Measurements from ENCODE around the gene BEND5. TPM values are rescaled to one million over a fixed set of nuclear protein-coding genes. Genes with fewer than 3 reads are reported as not detected.

Gene BEND5
- total and polyA plus RNA-seq, 2 of the 13 experiments (the other 11 are each of a cell fraction or from before 2014, with no cell fraction given), result 0.11 TPM; not detected in 1

DNA sequence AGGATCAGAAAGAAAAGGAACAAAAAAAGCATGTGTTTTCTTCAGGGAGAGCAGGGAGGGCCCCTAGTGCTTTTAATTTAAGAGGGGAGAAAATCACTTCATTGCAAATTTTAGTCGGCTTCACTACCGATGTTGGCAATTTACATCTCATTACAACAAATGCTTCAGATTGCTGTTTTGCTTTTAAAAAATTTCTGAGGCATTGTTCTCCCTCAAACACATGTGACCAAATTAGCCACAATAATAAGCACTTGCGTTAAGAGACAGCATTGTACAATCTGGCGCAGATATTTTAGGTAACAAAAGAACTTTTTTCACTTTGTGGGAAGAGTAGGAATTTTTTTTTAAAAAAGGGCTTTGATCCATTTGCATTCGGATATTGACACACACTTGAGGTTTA lies 29.8 kb downstream of the BEND5 start:
- Histone ChIP-seq H3K27me3 (ENCODE audit: control insufficient read depth in 1 of 2, insufficient read depth in 2 of 2, low read length in 2 of 2) (no peaks in the 10 kb centered on the region), H3K9me3 (ENCODE audit: low read length) (no peaks in the 10 kb centered on the region), H3K27ac (ENCODE audit: extremely low read length, insufficient read depth, low read length) (no peak overlapping the region), H3K4me1 (ENCODE audit: insufficient read depth, low read length) (peaks cover 22% of the 10 kb centered on the region), H3K79me2 (ENCODE audit: insufficient read depth, low read length) (no peaks in the 10 kb centered on the region), H4K20me1 (ENCODE audit: insufficient read depth, low read length) (no peaks in the 10 kb centered on the region), H2AFZ (ENCODE audit: low read length) (no peak overlapping the region), H3K9ac (ENCODE audit: insufficient read depth, low read depth, low read length) (no peak overlapping the region), H3K4me3 (replicated peaks in 1 of 3; ENCODE audit: insufficient read depth in 1 of 3, low read depth in 2 of 3, low read length in 3 of 3) (no peak overlapping the region), H3K4me2 (ENCODE audit: low read depth, low read length) (no peak overlapping the region), H3K36me3 (replicated peaks in 1 of 2; ENCODE audit: control insufficient read depth in 1 of 2, insufficient read depth in 2 of 2, low read length in 2 of 2) (no peaks in the 10 kb centered on the region)
- no peak for DNase-seq (ENCODE audit: low spot score)
- FAIRE-seq, result no peak
- ChIA-PET POLR2A (no interaction called here), CTCF (ENCODE audit: low intra/inter-chr PET ratio, low total read pairs) (no interaction called here)
- no peak for ATAC-seq
- 80% methylated on average over 5 of the region's 5 CpGs for WGBS (ENCODE audit: low lambda C conversion rate)
- in situ Hi-C loops (cut with HindIII; ENCODE audit: extremely low pct_ligation_motif_present, low pct_unique_long_range_greater_than_20kb), result no loop called here
- BruUV-seq (replicated peaks), result no TSS peak
- intact Hi-C loops (cut with micrococcal nuclease; ENCODE audit: unreplicated experiment), result no loop called here
- TF ChIP-seq, protein P1, sequence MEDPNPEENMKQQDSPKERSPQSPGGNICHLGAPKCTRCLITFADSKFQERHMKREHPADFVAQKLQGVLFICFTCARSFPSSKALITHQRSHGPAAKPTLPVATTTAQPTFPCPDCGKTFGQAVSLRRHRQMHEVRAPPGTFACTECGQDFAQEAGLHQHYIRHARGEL (CRISPR knock-in tag; IDR thresholded peaks at IDR 0.05), result no peak
- TF ChIP-seq ZMAT3 (CRISPR knock-in tag; conservative IDR thresholded peaks at IDR 0.05) (no peak), CEBPB (IDR thresholded peaks at IDR 0.05; ENCODE audit: borderline replicate concordance, low read depth, low read length) (no peak), SNAI1 (CRISPR knock-in tag; IDR thresholded peaks at IDR 0.05; ENCODE audit: borderline replicate concordance) (no peak), ZFP82 (CRISPR knock-in tag; IDR thresholded peaks at IDR 0.05; ENCODE audit: borderline replicate concordance) (no peak), ETV6 (CRISPR knock-in tag; conservative IDR thresholded peaks at IDR 0.05) (no peak), HMGA1 (CRISPR knock-in tag; conservative IDR thresholded peaks at IDR 0.05) (no peak), ZNF333 (CRISPR knock-in tag; IDR thresholded peaks at IDR 0.05; ENCODE audit: borderline replicate concordance) (no peak), NFKBIZ (CRISPR knock-in tag; IDR thresholded peaks at IDR 0.05) (no peak), ZNF460 (CRISPR knock-in tag; IDR thresholded peaks at IDR 0.05; ENCODE audit: borderline replicate concordance) (no peak)
- TF ChIP-seq, protein P2, sequence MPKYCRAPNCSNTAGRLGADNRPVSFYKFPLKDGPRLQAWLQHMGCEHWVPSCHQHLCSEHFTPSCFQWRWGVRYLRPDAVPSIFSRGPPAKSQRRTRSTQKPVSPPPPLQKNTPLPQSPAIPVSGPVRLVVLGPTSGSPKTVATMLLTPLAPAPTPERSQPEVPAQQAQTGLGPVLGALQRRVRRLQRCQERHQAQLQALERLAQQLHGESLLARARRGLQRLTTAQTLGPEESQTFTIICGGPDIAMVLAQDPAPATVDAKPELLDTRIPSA (CRISPR knock-in tag; IDR thresholded peaks at IDR 0.05; ENCODE audit: borderline replicate concordance), result no peak
- TF ChIP-seq, protein P3, sequence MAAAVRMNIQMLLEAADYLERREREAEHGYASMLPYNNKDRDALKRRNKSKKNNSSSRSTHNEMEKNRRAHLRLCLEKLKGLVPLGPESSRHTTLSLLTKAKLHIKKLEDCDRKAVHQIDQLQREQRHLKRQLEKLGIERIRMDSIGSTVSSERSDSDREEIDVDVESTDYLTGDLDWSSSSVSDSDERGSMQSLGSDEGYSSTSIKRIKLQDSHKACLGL (CRISPR knock-in tag; IDR thresholded peaks at IDR 0.05), result no peak

Data from HepG2 (cell line).